Stimulated activated CD8-positive, alpha-beta memory T cell treated with anti-CD3 and anti-CD28 coated beads, Interleukin-12 subunit alpha, Interleukin-12 subunit beta, amount 100 ng/mL, for 24 hours (primary cell): ENCODE data around the gene VRK1.

Source experiments
- DNase-seq: peaks from one replicate; pipeline ENCODE4 v3.0.0-alpha.2; 2020; ENCODE audit errors: extremely low read depth

Gene VRK1

DNA sequence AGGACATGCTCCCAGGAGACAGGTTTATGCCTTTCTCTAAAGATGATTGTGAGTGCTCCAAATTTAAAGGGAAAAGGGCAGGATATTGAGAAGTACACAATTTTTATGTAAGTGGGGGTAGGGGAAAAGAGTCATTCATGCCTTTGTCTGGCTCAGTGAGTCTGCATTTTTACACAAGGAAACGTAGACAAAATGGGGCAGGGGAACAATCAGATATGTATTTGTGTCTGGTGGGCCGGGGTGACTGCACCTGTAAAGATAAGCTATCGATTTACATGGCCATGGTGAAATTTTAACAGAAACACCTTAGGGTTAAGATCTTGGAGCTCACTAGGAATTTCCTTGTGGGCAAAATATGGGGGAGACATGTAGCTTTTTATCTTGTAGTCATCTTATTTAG is 123.6 kb downstream of the VRK1 start:
- DNase-seq, result no peak

DNA sequence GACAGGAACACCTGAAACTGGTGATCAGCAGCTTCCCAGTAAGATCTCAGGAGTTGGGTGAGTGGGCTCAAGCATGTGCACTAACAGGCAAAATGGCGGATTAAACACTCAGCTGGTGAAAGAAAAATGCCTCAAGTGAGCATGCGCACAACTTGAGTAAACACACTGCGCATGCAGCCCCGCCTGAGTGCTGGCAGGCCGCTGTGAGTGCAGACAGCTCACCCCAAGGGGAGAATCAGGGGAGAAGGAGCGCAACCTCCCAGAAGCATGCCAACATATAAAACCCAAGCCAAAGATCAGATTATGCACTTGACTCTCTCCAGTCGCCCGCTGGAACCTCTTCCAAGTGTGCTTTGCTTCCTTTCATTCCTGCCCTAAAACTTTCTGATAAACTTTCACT is 125.8 kb downstream of the VRK1 start:
- DNase-seq, result no peak

DNA sequence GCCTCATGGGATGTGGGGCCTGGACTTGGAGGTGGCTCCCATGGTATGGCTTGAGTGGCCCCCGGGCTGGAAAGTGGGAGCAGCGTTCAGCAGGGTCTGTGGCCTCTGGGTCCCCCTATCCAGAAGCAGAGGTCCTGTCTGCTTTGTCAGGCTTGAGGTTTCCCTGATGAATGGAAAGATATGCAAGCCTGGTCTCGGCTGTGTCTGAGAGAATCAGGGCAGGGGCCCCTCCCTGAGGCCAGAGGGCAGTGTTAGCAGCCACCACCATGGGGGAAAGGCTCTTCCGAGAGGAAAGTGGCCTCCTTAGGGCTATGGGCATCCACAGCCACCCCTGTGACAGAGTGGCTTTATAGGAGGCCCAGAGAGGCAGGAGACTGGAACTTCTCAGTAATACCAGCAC is 128.2 kb downstream of the VRK1 start:
- no peak for DNase-seq

DNA sequence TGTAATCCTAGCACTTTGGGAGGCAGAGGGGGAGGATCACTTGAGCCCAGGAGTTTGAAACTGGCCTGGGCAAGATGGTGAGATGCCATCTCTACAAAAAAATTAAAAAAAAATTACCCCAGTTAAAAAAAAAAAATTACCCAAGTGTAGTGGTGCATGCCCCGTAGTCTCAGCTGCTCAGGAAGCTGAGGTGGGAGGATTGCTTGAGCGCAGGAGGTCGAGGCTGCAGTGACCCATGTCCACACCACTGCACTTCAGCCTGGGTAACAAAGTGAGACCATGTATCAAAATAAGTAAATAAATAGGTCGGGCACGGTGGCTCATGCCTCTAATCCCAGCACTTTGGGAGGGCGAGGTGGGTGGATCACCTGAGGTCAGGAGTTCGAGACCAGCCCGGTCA is 128.8 kb downstream of the VRK1 start:
- DNase-seq, result no peak

DNA sequence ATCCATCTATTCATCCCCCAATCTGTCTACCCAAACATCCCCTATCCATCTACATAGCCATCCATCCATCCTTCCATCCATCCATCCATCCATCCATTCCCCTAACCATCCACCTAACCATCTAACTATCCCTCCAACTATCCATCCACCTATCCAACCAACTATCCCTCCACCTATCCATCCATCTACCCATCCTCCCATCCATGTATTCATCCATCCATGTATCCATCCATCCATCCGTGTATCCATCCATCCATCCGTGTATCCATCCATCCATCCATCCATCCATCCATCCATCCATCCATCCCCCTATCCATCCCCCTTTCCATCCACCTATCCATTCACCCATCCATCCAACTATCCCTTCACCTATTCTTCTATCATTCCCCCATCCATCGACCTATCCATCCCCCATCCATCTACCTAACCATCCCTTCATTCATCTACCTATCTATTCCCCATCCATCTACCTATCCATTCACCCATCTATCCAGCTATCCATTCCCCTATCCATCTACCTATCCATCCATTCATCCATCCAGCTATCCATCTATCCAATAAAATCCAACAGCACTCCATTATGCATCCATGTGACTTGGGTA is 131.7 kb downstream of the VRK1 start:
- no peak for DNase-seq

DNA sequence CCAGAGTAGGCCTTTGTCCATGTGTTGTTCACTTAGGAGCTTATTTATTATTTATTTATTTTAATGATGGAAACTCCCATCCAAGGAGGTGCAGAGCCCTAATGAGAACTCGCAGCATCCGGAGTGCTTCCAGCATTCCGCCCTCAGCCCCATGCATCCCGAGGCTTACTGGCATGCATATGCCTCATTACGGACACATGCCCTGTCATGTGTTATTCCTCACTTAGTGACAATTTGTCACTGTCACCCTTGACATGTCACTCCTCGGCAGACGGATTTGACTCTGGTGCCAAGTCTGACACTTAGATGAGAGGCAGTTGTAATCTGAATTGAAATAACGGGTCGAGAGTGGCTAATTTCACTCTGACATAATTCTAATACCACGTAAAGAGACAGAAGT is 132.8 kb downstream of the VRK1 start:
- DNase-seq, result no peak

DNA sequence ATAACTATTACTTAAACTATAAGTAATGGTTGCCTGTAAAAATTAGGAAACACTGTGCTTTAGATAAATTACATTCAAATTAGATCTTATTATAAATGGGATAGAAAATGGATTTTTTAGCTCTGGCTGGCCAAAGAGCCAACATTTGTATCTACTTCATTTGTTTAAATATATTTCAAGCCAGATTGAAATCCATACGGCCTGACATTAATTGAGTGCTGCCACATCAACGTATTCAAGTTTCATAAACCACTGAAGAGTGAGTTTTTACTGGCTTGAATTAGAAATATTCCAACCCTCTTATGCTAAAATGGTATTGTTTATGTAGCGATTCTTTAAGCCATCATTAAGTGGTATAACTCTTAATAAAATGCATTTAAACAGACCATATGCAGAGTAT is 133.3 kb downstream of the VRK1 start:
- no peak for DNase-seq
